ENCODE data around the gene ASS1. TPM values are rescaled to one million over a fixed set of nuclear protein-coding genes. Genes with fewer than 3 reads are reported as not detected.

Gene ASS1
- total and polyA plus RNA-seq, 2 of the 13 experiments (the other 11 are each of a cell fraction or from before 2014, with no cell fraction given), result 77.6 to 122 TPM

DNA sequence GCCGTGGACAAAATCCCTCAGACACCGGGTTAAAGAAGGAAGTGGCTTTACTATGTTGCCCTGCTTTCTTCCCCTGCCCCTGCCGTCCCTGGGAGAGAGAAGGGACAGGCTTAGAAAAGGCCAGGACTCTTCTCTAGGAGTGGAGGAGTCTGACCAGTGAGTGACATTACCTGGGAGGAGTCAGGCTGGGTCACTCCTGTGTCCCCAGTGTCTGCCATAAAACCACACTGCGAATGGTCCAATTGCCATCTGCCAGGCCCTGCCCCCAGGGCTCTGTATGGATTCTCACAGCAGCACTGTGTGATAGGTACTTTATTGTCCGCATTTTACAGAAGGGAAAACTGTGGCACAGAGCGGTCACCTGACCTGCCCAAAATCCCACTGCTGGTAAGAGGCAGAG is 103.3 kb downstream of the ASS1 start:
- Histone ChIP-seq H3K9me3 (ENCODE audit: low read length) (no peaks in the 10 kb centered on the region), H3K27me3 (ENCODE audit: control insufficient read depth in 1 of 2, insufficient read depth in 2 of 2, low read length in 2 of 2) (no peaks in the 10 kb centered on the region; a peak in 1 of 5 replicates), H4K20me1 (ENCODE audit: insufficient read depth, low read length) (no peaks in the 10 kb centered on the region), H3K4me3 (replicated peaks in 1 of 3; ENCODE audit: insufficient read depth in 1 of 3, low read depth in 2 of 3, low read length in 3 of 3) (peak overlapping the region in 1 of 3 experiments; percentile 61; a peak in 2 of 6 replicates), H3K79me2 (ENCODE audit: insufficient read depth, low read length) (no peaks in the 10 kb centered on the region), H3K36me3 (replicated peaks in 1 of 2; ENCODE audit: control insufficient read depth in 1 of 2, insufficient read depth in 2 of 2, low read length in 2 of 2) (no peaks in the 10 kb centered on the region), H2AFZ (ENCODE audit: low read length) (no peak overlapping the region), H3K4me1 (ENCODE audit: insufficient read depth, low read length) (peaks cover 28% of the 10 kb centered on the region), H3K4me2 (ENCODE audit: low read depth, low read length) (peak overlapping the region; percentile 86), H3K9ac (ENCODE audit: insufficient read depth, low read depth, low read length) (no peak overlapping the region), H3K27ac (ENCODE audit: extremely low read length, insufficient read depth, low read length) (peak overlapping the region; percentile 9)
- no TSS peak for BruUV-seq (replicated peaks)
- WGBS (ENCODE audit: low lambda C conversion rate), result 55% methylated on average over 4 of the region's 6 CpGs
- ATAC-seq, result peak; percentile 45
- in situ Hi-C loops (cut with HindIII; ENCODE audit: extremely low pct_ligation_motif_present, low pct_unique_long_range_greater_than_20kb), result no loop called here
- ChIA-PET CTCF (ENCODE audit: low intra/inter-chr PET ratio, low total read pairs) (no interaction called here), POLR2A (interaction anchor here (1.2 to 1.6 kb wide), 3 partner anchors 13 to 48 kb away, joined by 6 to 7 read pairs (median 6); partner anchors contain the start of gene FUBP3)
- intact Hi-C loops (cut with micrococcal nuclease; ENCODE audit: unreplicated experiment), result no loop called here
- no peak for FAIRE-seq
- DNase-seq (ENCODE audit: low spot score), result no peak
- TF ChIP-seq ZNF407 (CRISPR knock-in tag; IDR thresholded peaks at IDR 0.05; ENCODE audit: not compliant biosample characterization) (no peak), BORCS8-MEF2B (CRISPR knock-in tag; IDR thresholded peaks at IDR 0.05) (0 out of 2 replicates have a peak, but pooled peaks have one; percentile 25), ZNF263 (CRISPR knock-in tag; IDR thresholded peaks at IDR 0.05) (peak; percentile 71), ZNF629 (CRISPR knock-in tag; conservative IDR thresholded peaks at IDR 0.05) (0 out of 2 replicates have a peak, but pooled peaks have one; percentile 34)

All from HepG2 (cell line).